Measurements from ENCODE around the gene ACVR2B. TPM values are rescaled to one million over a fixed set of nuclear protein-coding genes. Genes with fewer than 3 reads are reported as not detected.
A peak's percentile ranks its signal among the peaks of the same experiment; 100 is the strongest.

The ACVR2B gene
- total and polyA plus RNA-seq, 2 of the 13 experiments (the other 11 are each of a cell fraction or from before 2014, with no cell fraction given), result 10.0 to 12.7 TPM

GRCh38 chr3:38496131-38496910, 42.6 kb downstream of the ACVR2B start, which contains the start of gene EXOG (continued):
- no peak for TF ChIP-seq SP5 (CRISPR knock-in tag; IDR thresholded peaks at IDR 0.05; ENCODE audit: borderline replicate concordance, low read depth)
- TF ChIP-seq FOXA1 (IDR thresholded peaks at IDR 0.05), result no peak
- 0 out of 2 replicates have a peak, but pooled peaks have one; percentile 8 for TF ChIP-seq FOXA1 (CRISPR knock-in tag; IDR thresholded peaks at IDR 0.05)
- peak; percentile 94 for TF ChIP-seq ZNF430 (CRISPR knock-in tag; IDR thresholded peaks at IDR 0.05)
- TF ChIP-seq ZNF407 (CRISPR knock-in tag; IDR thresholded peaks at IDR 0.05; ENCODE audit: not compliant biosample characterization), result no peak
- TF ChIP-seq ELF1 (CRISPR knock-in tag; IDR thresholded peaks at IDR 0.05), result peak; percentile 66
- no peak for TF ChIP-seq BCL6 (CRISPR knock-in tag; IDR thresholded peaks at IDR 0.05)
- TF ChIP-seq ZNF792 (CRISPR knock-in tag; IDR thresholded peaks at IDR 0.05), result peak; percentile 71; the same call in 1 of the 2 replicates
- TF ChIP-seq NFAT5 (CRISPR knock-in tag; IDR thresholded peaks at IDR 0.05), result peak; percentile 56; the same call in 1 of the 2 replicates
- TF ChIP-seq ZNF224 (CRISPR knock-in tag; IDR thresholded peaks at IDR 0.05), result 0 out of 2 replicates have a peak, but pooled peaks have one; percentile 45
- peak; percentile 77 for TF ChIP-seq E2F1 (CRISPR knock-in tag; IDR thresholded peaks at IDR 0.05)
- TF ChIP-seq SMAD1 (CRISPR knock-in tag; IDR thresholded peaks at IDR 0.05; ENCODE audit: borderline replicate concordance, low read depth), result no peak; the same call in 1 of the 2 replicates
- TF ChIP-seq ZNF782 (CRISPR knock-in tag; IDR thresholded peaks at IDR 0.05; ENCODE audit: borderline replicate concordance), result peak; percentile 87; the same call in 1 of the 2 replicates
- TF ChIP-seq HDAC1 (CRISPR knock-in tag; IDR thresholded peaks at IDR 0.05), result peak; percentile 56; the same call in 1 of the 2 replicates
- peak; percentile 20 for TF ChIP-seq ZNF781 (CRISPR knock-in tag; IDR thresholded peaks at IDR 0.05; ENCODE audit: borderline replicate concordance, not compliant biosample characterization)

All from HepG2 (cell line).